K562 (cell line): ENCODE data around the gene ITGBL1. TPM values are rescaled to one million over a fixed set of nuclear protein-coding genes. Genes with fewer than 3 reads are reported as not detected.

Experiments used
- ATAC-seq: fragments of 200-7000 bp; cut with Tn5 transposase; 3 replicates; pipeline ENCODE4 v1.9.1; 2020; ENCODE audit warnings: moderate library complexity
- BruUV-seq: library from RNA; stranded (reverse); fragments of 400-500 nt; replicated peaks from 2 replicates; lab custom pipeline; 2021; lab: Mats Ljungman, UMichigan
- CTCF ChIA-PET: fragments of 300-600 bp; formaldehyde crosslinking; extraction: SDS; loops from one replicate; lab custom pipeline; 2021; ENCODE audit warnings: low intra/inter-chr PET ratio; lab: Yijun Ruan, JAX
- POLR2A ChIA-PET: fragments of 300-600, 350-650 bp; sonication (Branson Sonifier 250); formaldehyde crosslinking; extraction: SDS; loops from one replicate; lab custom pipeline; 2021; ENCODE audit warnings: antibody characterized with exemption, inconsistent platforms; lab: Yijun Ruan, JAX
- DNase-seq, 4 experiments: peaks; one replicate each; pipeline versions ENCODE4 v3.0.0 to v3.0.0-alpha.2; 2011 to 2018; ENCODE audit warnings: low spot score in 3 of 4, mixed read lengths in 3 of 4; ENCODE audit errors: extremely low read depth in 1 of 4
- FAIRE-seq: peaks from 2 replicates; lab custom pipeline; 2011; peaks lifted over from hg19 to GRCh38; lab: Jason Lieb, UNC
- H2AFZ ChIP-seq: 2 replicates; pipeline ENCODE4 v1.6.0; 2011; ENCODE audit warnings: low read depth, low read length, control low read depth, inconsistent platforms
- H3K27ac ChIP-seq: fragments of 200-600 bp; 3 replicates; pipeline ENCODE4 v1.8.0; 2011; ENCODE audit warnings: low read depth, mild to moderate bottlenecking, control low read depth, inconsistent platforms, low read length, moderate library complexity, mixed read lengths; ENCODE audit errors: extremely low read depth
- H3K27me3 ChIP-seq, 2 experiments: fragments of 300-600 bp in 1 of 2; 2 replicates in 1 of 2; 3 replicates in 1 of 2; pipeline versions ENCODE4 v1.6.0 to v1.8.0; 2011; ENCODE audit warnings: inconsistent platforms in 2 of 2, low read length in 2 of 2, mild to moderate bottlenecking in 1 of 2, mixed read lengths in 1 of 2, moderate library complexity in 1 of 2; ENCODE audit not compliant: control insufficient read depth in 2 of 2, insufficient read depth in 2 of 2
- H3K36me3 ChIP-seq: fragments of 300-600 bp; 3 replicates; pipeline ENCODE4 v1.8.0; 2011; ENCODE audit warnings: mild to moderate bottlenecking, low read length, inconsistent platforms; ENCODE audit not compliant: control insufficient read depth, insufficient read depth
- H3K4me1 ChIP-seq, 2 experiments: fragments of 200-600 bp in 1 of 2; replicated peaks in 1 of 2; 2 replicates in 1 of 2; 3 replicates in 1 of 2; pipeline versions ENCODE4 v1.5.1 to v1.8.0; 2011; ENCODE audit warnings: inconsistent platforms in 2 of 2, low read length in 2 of 2, mild to moderate bottlenecking in 1 of 2, mixed read lengths in 1 of 2, moderate library complexity in 1 of 2; ENCODE audit not compliant: control insufficient read depth in 2 of 2, insufficient read depth in 2 of 2
- H3K4me2 ChIP-seq: 2 replicates; pipeline ENCODE4 v1.6.1; 2011; ENCODE audit warnings: low read length, control low read depth, inconsistent platforms, mixed read lengths; ENCODE audit not compliant: insufficient read depth
- H3K4me3 ChIP-seq: fragments of 200-600 bp; sonication (generic), shearing (Covaris generic); 2 replicates; pipeline ENCODE4 v1.5.1; 2016; ENCODE audit warnings: control low read depth, inconsistent platforms
- H3K79me2 ChIP-seq: fragments of 200-600 bp; 3 replicates; pipeline ENCODE4 v1.8.0; 2011; ENCODE audit warnings: low read length, inconsistent platforms; ENCODE audit not compliant: control insufficient read depth, insufficient read depth
- H3K9ac ChIP-seq, 2 experiments: 2 replicates each; pipeline versions ENCODE4 v1.6.0 to v1.6.1; 2011; ENCODE audit warnings: low read depth in 2 of 2, low read length in 2 of 2, control low read depth in 1 of 2, inconsistent platforms in 1 of 2, mild to moderate bottlenecking in 1 of 2, mixed read lengths in 1 of 2; ENCODE audit not compliant: insufficient read depth in 1 of 2
- H3K9me1 ChIP-seq: one replicate; pipeline ENCODE4 v1.6.0; 2011; ENCODE audit warnings: inconsistent platforms, mild to moderate bottlenecking, low read length, moderate library complexity; ENCODE audit not compliant: control insufficient read depth, insufficient read depth
- H3K9me3 ChIP-seq: replicated peaks from 2 replicates; pipeline ENCODE4 v1.5.1; 2011; ENCODE audit warnings: low read depth, low read length, inconsistent platforms; ENCODE audit not compliant: control insufficient read depth, insufficient read depth
- H4K20me1 ChIP-seq: replicated peaks from 2 replicates; pipeline ENCODE4 v1.6.1; 2011; ENCODE audit warnings: low read length, inconsistent platforms, mixed read lengths; ENCODE audit not compliant: control insufficient read depth, insufficient read depth
- ARHGAP35 ChIP-seq: fragments of 450-650 bp; IDR thresholded peaks from 2 replicates; pipeline ENCODE4 v1.6.1; 2018; ENCODE audit not compliant: partially characterized antibody
- ARID2 ChIP-seq: fragments of 450-650 bp; IDR thresholded peaks from 2 replicates; pipeline ENCODE4 v1.6.1; 2017; ENCODE audit warnings: antibody characterized with exemption, mild to moderate bottlenecking
- BHLHE40 ChIP-seq: IDR thresholded peaks from 2 replicates; pipeline ENCODE4 v1.6.1; 2011; ENCODE audit warnings: low read length, improper control_type of control experiment
- CHCHD3 ChIP-seq: fragments of 250-450 bp; sonication (Bioruptor Pico); IDR thresholded peaks from 2 replicates; pipeline ENCODE4 v2.1.2; 2022; ENCODE audit warnings: mild to moderate bottlenecking
- CXXC5 ChIP-seq: fragments of 250-450 bp; sonication (Bioruptor Pico); IDR thresholded peaks from 2 replicates; pipeline ENCODE4 v1.8.0; 2022; ENCODE audit warnings: inconsistent platforms, mild to moderate bottlenecking, moderate library complexity
- HMG20A ChIP-seq: fragments of 450-650 bp; formaldehyde crosslinking; conservative IDR thresholded peaks from 2 replicates; pipeline ENCODE4 v1.4.0; 2020; ENCODE audit warnings: mild to moderate bottlenecking, mixed read lengths
- MITF ChIP-seq: IDR thresholded peaks from 2 replicates; pipeline ENCODE4 v1.6.1; 2014; ENCODE audit warnings: antibody characterized with exemption
- POLR2B ChIP-seq: fragments of 450-650 bp; IDR thresholded peaks from 2 replicates; pipeline ENCODE4 v1.6.1; 2018; ENCODE audit warnings: low read depth; ENCODE audit not compliant: partially characterized antibody
- RBBP5 ChIP-seq: fragments of 200-600 bp; sonication (generic); IDR thresholded peaks from 2 replicates; pipeline ENCODE4 v1.6.1; 2012; ENCODE audit warnings: borderline replicate concordance, mild to moderate bottlenecking, low read length, control low read depth, inconsistent platforms; ENCODE audit not compliant: insufficient read depth, poor library complexity, severe bottlenecking
- RBM34 ChIP-seq: fragments of 200-400 bp; formaldehyde crosslinking; IDR thresholded peaks from 2 replicates; pipeline ENCODE4 v1.6.1; 2018; ENCODE audit warnings: low read length, borderline replicate concordance; ENCODE audit not compliant: insufficient read depth
- VEZF1 ChIP-seq: fragments of 200-800 bp; sonication (Bioruptor generic); IDR thresholded peaks from 2 replicates; pipeline ENCODE4 v1.6.1; 2017; ENCODE audit warnings: missing genetic modification characterization, missing compliant biosample characterization
- ZBTB7A ChIP-seq: IDR thresholded peaks from 2 replicates; pipeline ENCODE4 v1.6.1; 2011; ENCODE audit warnings: low read depth, mild to moderate bottlenecking, low read length, moderate library complexity, borderline replicate concordance; ENCODE audit not compliant: control insufficient read depth
- ZNF224 ChIP-seq: sonication (generic); formaldehyde crosslinking; IDR thresholded peaks from 2 replicates; pipeline ENCODE4 v1.8.0; 2022; ENCODE audit warnings: mild to moderate bottlenecking, missing genetic modification reagents
- ZNF274 ChIP-seq: IDR thresholded peaks from 2 replicates; pipeline ENCODE4 v1.6.1; 2011; ENCODE audit warnings: low read depth, mild to moderate bottlenecking, low read length, moderate library complexity, borderline replicate concordance
- ZNF354B ChIP-seq: fragments of 250-450 bp; sonication (Bioruptor Pico); IDR thresholded peaks from 2 replicates; pipeline ENCODE4 v1.4.0; 2020
- WGBS: fragments of 100-300 bp; shearing (Covaris generic); methylation state at CpG from one replicate; pipeline ENCODE4 v1.1.6; 2016; ENCODE audit warnings: low coverage, mixed read lengths; ENCODE audit not compliant: insufficient coverage; ENCODE audit errors: missing lambda C conversion rate; 5-methylcytosine and 5-hydroxymethylcytosine counted together
- in situ Hi-C: fragments of 300-500 bp; cut with MboI; formaldehyde crosslinking; loops from 4 replicates; pipeline ENCODE4 v1.15.0; 2018; ENCODE audit warnings: inconsistent platforms, mixed read lengths
- intact Hi-C: fragments of 100-400 bp; cut with micrococcal nuclease; formaldehyde crosslinking; loops from 2 replicates; pipeline ENCODE4 v1.14.2; 2022
- polyA plus RNA-seq, 8 experiments: library from polyadenylated mRNA; depleted of rRNA in 4 of 8; stranded (reverse) in 5 of 8; unstranded in 3 of 8; fragments of >200 nt; fragmentation: Nextera tagmentation in 2 of 8; fragmentation: Illumina TruSeq in 1 of 8; extraction: Ambion mirVana in 2 of 8; extraction: Trizol in 1 of 8; gene quantifications; 2 replicates each; pipeline versions ENCODE4 v1.2.1 to v1.2.3, GENCODE V29; 2011 to 2014; ENCODE audit warnings: inconsistent platforms in 1 of 8, missing spikeins in 1 of 8
- total RNA-seq, 7 experiments: library from RNA; depleted of rRNA in 6 of 7; stranded (reverse); fragments of >200 nt in 6 of 7; fragmentation: Illumina TruSeq in 2 of 7; extraction: Trizol in 2 of 7; gene quantifications; 2 replicates each; pipeline versions ENCODE4 v1.2.1 to v1.2.3, GENCODE V29; 2011 to 2021; ENCODE audit warnings: low replicate concordance in 1 of 7

Gene ITGBL1
- total and polyA plus RNA-seq, 9 of the 15 experiments (the other 6 are each of a cell fraction or from before 2014, with no cell fraction given) = 0.04 to 0.73 (median 0.32) TPM; not detected in 1

DNA sequence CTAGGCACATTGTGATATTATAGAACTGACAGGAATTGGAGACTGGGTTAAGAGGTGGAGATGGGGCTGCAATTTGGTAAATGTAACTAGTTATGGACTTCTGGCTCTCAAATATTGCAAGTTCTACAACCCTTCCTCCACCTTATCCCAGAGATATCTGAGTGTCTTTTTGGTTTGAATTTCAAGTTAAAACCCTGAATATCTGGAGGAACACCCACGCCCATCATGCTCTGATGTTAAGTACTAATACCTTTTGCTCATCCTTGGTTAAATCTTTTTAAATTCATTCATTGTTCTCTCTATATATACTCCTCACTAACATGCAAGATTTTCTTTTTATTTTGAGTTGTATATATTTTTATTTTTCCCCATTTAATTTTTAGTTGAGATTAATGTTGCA is 28.9 kb downstream of the ITGBL1 start:
- ATAC-seq (no peak), FAIRE-seq (no peak), DNase-seq (no peak)
- TF ChIP-seq HMG20A (CRISPR knock-in tag) (no peak), ARHGAP35 (no peak), MITF (no peak), ARID2 (no peak), ZNF354B (no peak), RBBP5 (no peak), POLR2B (no peak), ZBTB7A (no peak), CHCHD3 (CRISPR knock-in tag) (no peak), RBM34 (no peak), VEZF1 (CRISPR knock-in tag) (no peak), ZNF274 (no peak), CXXC5 (CRISPR knock-in tag) (no peak), ZNF224 (CRISPR knock-in tag) (no peak), BHLHE40 (no peak)
- H3K27ac ChIP-seq = no peak overlapping the region
- H3K36me3 ChIP-seq = no peaks in the 10 kb centered on the region
- H4K20me1 ChIP-seq = no peaks in the 10 kb centered on the region
- no peak overlapping the region for H2AFZ ChIP-seq
- no peaks in the 10 kb centered on the region for H3K9me1 ChIP-seq
- no peaks in the 10 kb centered on the region for H3K9me3 ChIP-seq
- no peaks in the 10 kb centered on the region for H3K79me2 ChIP-seq
- CTCF ChIA-PET = no interaction called here
- intact Hi-C loops = no loop called here
- 0% methylated on average over 1 of the region's 1 CpG for WGBS
- no peaks in the 10 kb centered on the region for H3K27me3 ChIP-seq
- no peaks in the 10 kb centered on the region for H3K4me1 ChIP-seq
- no peak overlapping the region for H3K4me3 ChIP-seq
- H3K4me2 ChIP-seq = no peak overlapping the region
- POLR2A ChIA-PET = no interaction called here
- no TSS peak for BruUV-seq
- in situ Hi-C loops = no loop called here
- H3K9ac ChIP-seq = no peak overlapping the region
